Thoracic aorta (tissue), 2 donors: Measurements from ENCODE around the gene TMEM54. TPM values are rescaled to one million over a fixed set of nuclear protein-coding genes. Genes with fewer than 3 reads are reported as not detected.
A peak's percentile ranks its signal among the peaks of the same experiment; 100 is the strongest.

Source experiments
- ATAC-seq: fragments of 150-250 bp; one replicate; pipeline ENCODE4 v1.8.0; 2017; ENCODE audit warnings: low read depth; ENCODE audit not compliant: insufficient number of reproducible peaks, low FRiP score
- DNase-seq: peaks from one replicate; pipeline ENCODE4 v3.0.0-alpha.2; 2020; ENCODE audit warnings: low spot score
- H3K27ac ChIP-seq, 2 donors: fragments of 200-600 bp; sonication (generic); 1 replicate in 1 of 2; 2 replicates in 1 of 2; pipeline ENCODE4 v1.5.1; 2016; ENCODE audit warnings: mild to moderate bottlenecking in 2 of 2, moderate library complexity in 2 of 2
- H3K27me3 ChIP-seq: fragments of 200-600 bp; sonication (generic); replicated peaks from 2 replicates; pipeline ENCODE4 v1.6.0; 2016; ENCODE audit warnings: mild to moderate bottlenecking; ENCODE audit not compliant: insufficient read depth
- H3K36me3 ChIP-seq: fragments of 200-600 bp; sonication (generic); one replicate; pipeline ENCODE4 v1.5.1; 2016
- H3K4me1 ChIP-seq, 2 donors: fragments of 200-600 bp; sonication (generic); 1 replicate in 1 of 2; 2 replicates in 1 of 2; pipeline versions ENCODE4 v1.5.1 to v1.6.0; 2016; ENCODE audit warnings: low read depth in 2 of 2, mild to moderate bottlenecking in 1 of 2; ENCODE audit not compliant: control insufficient read depth in 1 of 2
- H3K4me3 ChIP-seq: fragments of 200-600 bp; sonication (generic); 2 replicates; pipeline ENCODE4 v1.5.1; 2016; ENCODE audit warnings: mild to moderate bottlenecking
- H3K9me3 ChIP-seq: fragments of 200-600 bp; sonication (generic); 2 replicates; pipeline ENCODE4 v1.5.1; 2016
- CTCF ChIP-seq: fragments of 200-600 bp; sonication (generic); IDR thresholded peaks from one replicate; pipeline ENCODE4 v1.5.1; 2019; ENCODE audit warnings: antibody characterized with exemption
- total RNA-seq, 2 donors: library from RNA; depleted of rRNA; stranded (reverse); fragments of >200 nt; gene quantifications; one replicate each; pipeline versions ENCODE4 v1.1.0 to v1.2.3, GENCODE V29; 2016

The TMEM54 gene
- total RNA-seq, 2 donors from 2014 or later, result 28.1 to 56.6 TPM

GRCh38 chr1:32881871-32882850 is 19.0 kb downstream of the TMEM54 start:
- ATAC-seq (no peak), DNase-seq (no peak)
- Histone ChIP-seq H3K9me3 (no peaks in the 10 kb centered on the region), H3K27me3 (peaks cover 3% of the 10 kb centered on the region), H3K4me3 (peak overlapping the region; percentile 40), H3K4me1 (peaks cover 13 to 28% of the 10 kb centered on the region in 2 donors), H3K27ac (no peak overlapping the region), H3K36me3 (no peaks in the 10 kb centered on the region)
- no peak for TF ChIP-seq CTCF

- Histone ChIP-seq H3K36me3 (no peaks in the 10 kb centered on the region), H3K27me3 (no peaks in the 10 kb centered on the region), H3K4me1 (peaks cover 12 to 26% of the 10 kb centered on the region in 2 donors), H3K4me3 (no peak overlapping the region), H3K9me3 (no peaks in the 10 kb centered on the region), H3K27ac (no peak overlapping the region)
- DNase-seq (no peak), ATAC-seq (no peak)
- TF ChIP-seq CTCF, result no peak
These were observed 19.9 kb downstream of the TMEM54 start for GRCh38 chr1:32881291-32881690.

- Histone ChIP-seq H3K4me1 (peaks cover 9 to 22% of the 10 kb centered on the region in 2 donors), H3K36me3 (no peaks in the 10 kb centered on the region), H3K27me3 (no peaks in the 10 kb centered on the region), H3K27ac (no peak overlapping the region), H3K9me3 (no peaks in the 10 kb centered on the region), H3K4me3 (no peak overlapping the region)
- DNase-seq, result no peak
- TF ChIP-seq CTCF, result no peak
- no peak for ATAC-seq
These were observed 22.6 kb downstream of the TMEM54 start for GRCh38 chr1:32878637-32879041.

- Histone ChIP-seq H3K4me1 (peaks cover 9 to 22% of the 10 kb centered on the region in 2 donors), H3K27me3 (no peaks in the 10 kb centered on the region), H3K9me3 (no peaks in the 10 kb centered on the region), H3K27ac (no peak overlapping the region), H3K36me3 (no peaks in the 10 kb centered on the region), H3K4me3 (no peak overlapping the region)
- ATAC-seq, result no peak
- DNase-seq, result no peak
- TF ChIP-seq CTCF, result no peak
These were observed 23.0 kb downstream of the TMEM54 start for GRCh38 chr1:32878183-32878582.

- Histone ChIP-seq H3K9me3 (no peaks in the 10 kb centered on the region), H3K27ac (no peak overlapping the region), H3K36me3 (no peaks in the 10 kb centered on the region), H3K4me1 (peaks cover 9 to 21% of the 10 kb centered on the region in 2 donors), H3K27me3 (no peaks in the 10 kb centered on the region), H3K4me3 (no peak overlapping the region)
- ATAC-seq (no peak), DNase-seq (no peak)
- no peak for TF ChIP-seq CTCF
These were observed 23.7 kb downstream of the TMEM54 start for GRCh38 chr1:32877211-32878110.
